Fibroblast of lung (primary cell): ENCODE data around the gene PNPO. TPM values are rescaled to one million over a fixed set of nuclear protein-coding genes. Genes with fewer than 3 reads are reported as not detected.

ENCODE experiments used
- DNase-seq, 2 donors: peaks; one replicate each; pipeline versions ENCODE4 v3.0.0 to v3.0.0-alpha.2; 2010; ENCODE audit warnings: low read depth in 2 of 2
- H2AFZ ChIP-seq: 2 replicates; pipeline ENCODE4 v1.5.1; 2012; ENCODE audit warnings: low read length, control low read depth, inconsistent platforms
- H3K27ac ChIP-seq: 2 replicates; pipeline ENCODE4 v1.5.1; 2011; ENCODE audit warnings: low read length, control low read depth; ENCODE audit not compliant: insufficient read depth
- H3K27me3 ChIP-seq: 2 replicates; pipeline ENCODE4 v1.5.1; 2011; ENCODE audit warnings: mild to moderate bottlenecking, low read length; ENCODE audit not compliant: control insufficient read depth, insufficient read depth
- H3K36me3 ChIP-seq: 2 replicates; pipeline ENCODE4 v1.5.1; 2011; ENCODE audit warnings: low read length; ENCODE audit not compliant: control insufficient read depth, insufficient read depth
- H3K4me1 ChIP-seq: 2 replicates; pipeline ENCODE4 v1.5.1; 2011; ENCODE audit warnings: low read length; ENCODE audit not compliant: control insufficient read depth, insufficient read depth; ENCODE audit errors: extremely low read depth
- H3K4me2 ChIP-seq: 2 replicates; pipeline ENCODE4 v1.5.1; 2011; ENCODE audit warnings: low read length, control low read depth; ENCODE audit not compliant: insufficient read depth; ENCODE audit errors: extremely low read depth
- H3K4me3 ChIP-seq, 4 experiments: fragments of 200-600 bp in 1 of 4; sonication (generic) in 1 of 4; replicated peaks in 1 of 4; 2 replicates each; pipeline ENCODE4 v1.5.1; 2011 to 2016; ENCODE audit warnings: low read length in 4 of 4, low read depth in 3 of 4, mild to moderate bottlenecking in 3 of 4, control low read depth in 2 of 4, inconsistent platforms in 1 of 4, mixed read lengths in 1 of 4; ENCODE audit not compliant: insufficient read depth in 1 of 4; ENCODE audit errors: control extremely low read depth in 1 of 4
- H3K79me2 ChIP-seq: 2 replicates; pipeline ENCODE4 v1.5.1; 2012; ENCODE audit warnings: mild to moderate bottlenecking, low read length, inconsistent platforms; ENCODE audit not compliant: control insufficient read depth, insufficient read depth
- H3K9ac ChIP-seq: 2 replicates; pipeline ENCODE4 v1.5.1; 2011; ENCODE audit warnings: mild to moderate bottlenecking, low read length, control low read depth; ENCODE audit not compliant: insufficient read depth
- H3K9me3 ChIP-seq: 2 replicates; pipeline ENCODE4 v1.5.1; 2012; ENCODE audit warnings: low read depth, low read length; ENCODE audit not compliant: control insufficient read depth, insufficient read depth
- H4K20me1 ChIP-seq: 2 replicates; pipeline ENCODE4 v1.5.1; 2011; ENCODE audit warnings: low read length; ENCODE audit not compliant: control insufficient read depth, insufficient read depth; ENCODE audit errors: extremely low read depth
- CTCF ChIP-seq, 2 donors: IDR thresholded peaks in 1 of 2; conservative IDR thresholded peaks in 1 of 2; 1 replicate in 1 of 2; 2 replicates in 1 of 2; pipeline ENCODE4 v1.5.1; 2011 to 2012; ENCODE audit warnings: low read length in 2 of 2, control low read depth in 1 of 2, inconsistent platforms in 1 of 2, low read depth in 1 of 2, mild to moderate bottlenecking in 1 of 2
- EZH2 ChIP-seq: IDR thresholded peaks from 2 replicates; pipeline ENCODE4 v1.5.1; 2012; ENCODE audit warnings: low read length, control low read depth, mild to moderate bottlenecking; ENCODE audit errors: missing control alignments
- polyA plus RNA-seq, 2 donors: library from polyadenylated mRNA; depleted of rRNA in 1 of 2; stranded (reverse) in 1 of 2; unstranded in 1 of 2; fragments of >200 nt; gene quantifications; 2 replicates each; pipeline ENCODE4 v1.2.1, GENCODE V29; 2011 to 2012; ENCODE audit warnings: missing spikeins in 1 of 2
- total RNA-seq: library from RNA; depleted of rRNA; stranded (reverse); fragments of >200 nt; gene quantifications from 2 replicates; pipeline ENCODE4 v1.2.1, GENCODE V29; 2014

The PNPO gene
- total and polyA plus RNA-seq, 2 donors (not counting 1 experiment from before 2014, with no cell fraction given): 25.7 to 26.6 TPM

DNA sequence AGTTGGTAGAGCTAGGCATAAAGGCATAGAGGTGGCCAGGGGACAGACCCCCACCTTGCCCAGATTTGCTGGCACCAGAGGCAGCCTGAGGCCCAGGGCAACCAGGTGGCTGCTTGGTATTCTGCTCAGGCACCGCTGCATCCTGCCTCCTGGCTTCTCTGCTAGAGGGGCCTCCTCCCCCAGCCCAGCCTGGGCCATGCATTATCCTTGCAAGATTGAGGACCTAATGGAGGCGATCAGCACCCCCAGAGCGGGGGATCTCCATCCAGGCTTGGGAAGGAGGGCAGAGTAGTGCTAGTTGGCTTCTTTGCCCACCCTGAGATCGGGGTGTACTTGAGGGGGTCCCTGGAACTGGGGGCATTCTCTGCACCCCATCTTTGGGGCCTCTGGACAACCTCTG, 53.4 kb downstream of the PNPO start:
- Histone ChIP-seq H3K27ac (no peak overlapping the region), H3K4me1 (peaks cover 2% of the 10 kb centered on the region)

GRCh38 chr17:47995241-47995935, 54.0 kb downstream of the PNPO start:
- Histone ChIP-seq H3K4me1 (peaks cover 2% of the 10 kb centered on the region), H4K20me1 (no peaks in the 10 kb centered on the region), H3K9me3 (no peaks in the 10 kb centered on the region), H3K4me3 (no peak overlapping the region), H3K4me2 (no peak overlapping the region), H3K9ac (no peak overlapping the region), H2AFZ (no peak overlapping the region), H3K36me3 (no peaks in the 10 kb centered on the region), H3K27me3 (peaks cover 6% of the 10 kb centered on the region), H3K79me2 (no peaks in the 10 kb centered on the region), H3K27ac (no peak overlapping the region)
- TF ChIP-seq EZH2 (no peak), CTCF (conservative IDR thresholded peaks at IDR 0.05 in 1 of 2, IDR thresholded peaks at IDR 0.05 in 1 of 2; ENCODE audit: low read depth in 1 of 2, low read length in 2 of 2) (no peak)
- no peak for DNase-seq

More for the DNA sequence above, 53.4 kb downstream of the PNPO start:
- Histone ChIP-seq H3K79me2 (no peaks in the 10 kb centered on the region), H3K4me3 (no peak overlapping the region), H3K9ac (no peak overlapping the region), H3K27me3 (peaks cover 6% of the 10 kb centered on the region), H3K9me3 (no peaks in the 10 kb centered on the region), H4K20me1 (no peaks in the 10 kb centered on the region), H2AFZ (no peak overlapping the region), H3K36me3 (no peaks in the 10 kb centered on the region), H3K4me2 (no peak overlapping the region)
- TF ChIP-seq CTCF (conservative IDR thresholded peaks at IDR 0.05 in 1 of 2, IDR thresholded peaks at IDR 0.05 in 1 of 2; ENCODE audit: low read depth in 1 of 2, low read length in 2 of 2) (no peak), EZH2 (no peak)
- DNase-seq: no peak

GRCh38 chr17:47996201-47996600, 54.8 kb downstream of the PNPO start:
- H3K36me3 ChIP-seq: no peaks in the 10 kb centered on the region
- H3K79me2 ChIP-seq: no peaks in the 10 kb centered on the region
- H3K4me3 ChIP-seq: no peak overlapping the region
- peaks cover 6% of the 10 kb centered on the region for H3K27me3 ChIP-seq
- H3K4me1 ChIP-seq: no peaks in the 10 kb centered on the region
- TF ChIP-seq EZH2 (no peak), CTCF (conservative IDR thresholded peaks at IDR 0.05 in 1 of 2, IDR thresholded peaks at IDR 0.05 in 1 of 2; ENCODE audit: low read depth in 1 of 2, low read length in 2 of 2) (no peak)
- H2AFZ ChIP-seq: no peak overlapping the region
- H4K20me1 ChIP-seq: no peaks in the 10 kb centered on the region
- DNase-seq: no peak
- H3K9me3 ChIP-seq: no peaks in the 10 kb centered on the region
- H3K9ac ChIP-seq: no peak overlapping the region
- H3K27ac ChIP-seq: no peak overlapping the region
- H3K4me2 ChIP-seq: no peak overlapping the region
